ENCODE results near the gene HTT. TPM values are rescaled to one million over a fixed set of nuclear protein-coding genes. Genes with fewer than 3 reads are reported as not detected.

The HTT gene
- total RNA-seq, 2 experiments from 2014 or later, result 56.9 to 62.6 TPM

DNA sequence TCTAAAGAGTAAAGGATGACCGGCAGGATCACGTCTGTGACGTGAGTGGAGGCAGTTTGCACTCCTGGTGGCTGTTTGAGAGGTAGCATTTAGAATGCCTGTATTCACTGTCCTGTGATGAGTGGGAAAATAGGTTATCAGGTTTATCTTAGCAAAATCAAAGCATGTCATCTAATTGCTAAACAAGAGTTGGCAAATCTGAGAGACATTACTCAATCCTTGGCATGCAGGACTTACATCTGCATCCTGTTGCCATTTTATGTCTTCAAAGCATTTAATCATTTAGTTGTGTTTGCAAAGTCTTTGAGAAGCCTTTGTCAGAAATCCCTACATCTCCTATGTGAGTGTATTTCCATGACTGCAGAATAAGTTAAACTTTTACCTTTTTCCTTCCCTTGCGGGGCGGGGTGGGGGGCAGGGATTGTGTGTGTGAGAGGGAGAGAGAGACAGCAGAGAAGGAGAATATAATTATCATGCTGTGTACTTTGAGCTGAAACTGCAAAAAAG is 133.1 kb downstream of the HTT start:
- Histone ChIP-seq H3K36me3 (ENCODE audit: insufficient read depth, low read length) (peaks cover 63% of the 10 kb centered on the region), H3K4me3 (ENCODE audit: low read length) (no peak overlapping the region), H3K27me3 (ENCODE audit: control insufficient read depth in 1 of 2, insufficient read depth in 2 of 2, low read length in 2 of 2) (no peaks in the 10 kb centered on the region), H3K4me1 (ENCODE audit: insufficient read depth, low read length) (peaks cover 13% of the 10 kb centered on the region), H3K9me3 (ENCODE audit: control insufficient read depth in 1 of 2, insufficient read depth in 1 of 2, low read length in 2 of 2) (no peaks in the 10 kb centered on the region), H3K27ac (ENCODE audit: low read depth in 1 of 2, low read length in 2 of 2) (no peak overlapping the region)
- POLR2A ChIA-PET, result no interaction called here
- peaks cover 18% of the 10 kb centered on the region for H3K4me1 Mint-ChIP-seq (ENCODE audit: low read depth)
- CTCF ChIA-PET, result no interaction called here
- no peaks in the 10 kb centered on the region for H3K27me3 Mint-ChIP-seq
- TF ChIP-seq, protein P1, sequence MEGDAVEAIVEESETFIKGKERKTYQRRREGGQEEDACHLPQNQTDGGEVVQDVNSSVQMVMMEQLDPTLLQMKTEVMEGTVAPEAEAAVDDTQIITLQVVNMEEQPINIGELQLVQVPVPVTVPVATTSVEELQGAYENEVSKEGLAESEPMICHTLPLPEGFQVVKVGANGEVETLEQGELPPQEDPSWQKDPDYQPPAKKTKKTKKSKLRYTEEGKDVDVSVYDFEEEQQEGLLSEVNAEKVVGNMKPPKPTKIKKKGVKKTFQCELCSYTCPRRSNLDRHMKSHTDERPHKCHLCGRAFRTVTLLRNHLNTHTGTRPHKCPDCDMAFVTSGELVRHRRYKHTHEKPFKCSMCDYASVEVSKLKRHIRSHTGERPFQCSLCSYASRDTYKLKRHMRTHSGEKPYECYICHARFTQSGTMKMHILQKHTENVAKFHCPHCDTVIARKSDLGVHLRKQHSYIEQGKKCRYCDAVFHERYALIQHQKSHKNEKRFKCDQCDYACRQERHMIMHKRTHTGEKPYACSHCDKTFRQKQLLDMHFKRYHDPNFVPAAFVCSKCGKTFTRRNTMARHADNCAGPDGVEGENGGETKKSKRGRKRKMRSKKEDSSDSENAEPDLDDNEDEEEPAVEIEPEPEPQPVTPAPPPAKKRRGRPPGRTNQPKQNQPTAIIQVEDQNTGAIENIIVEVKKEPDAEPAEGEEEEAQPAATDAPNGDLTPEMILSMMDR (IDR thresholded peaks at IDR 0.05), result no peak
- peaks cover 72% of the 10 kb centered on the region for H3K36me3 Mint-ChIP-seq (ENCODE audit: low read depth)
- H3K9me3 Mint-ChIP-seq, result no peaks in the 10 kb centered on the region
- ATAC-seq (ENCODE audit: poor library complexity), result no peak
- no peak overlapping the region for H3K27ac Mint-ChIP-seq
- no peak overlapping the region for H3K4me3 Mint-ChIP-seq
- no peak for DNase-seq
- intact Hi-C loops (cut with DNase I, micrococcal nuclease), result no loop called here

DNA sequence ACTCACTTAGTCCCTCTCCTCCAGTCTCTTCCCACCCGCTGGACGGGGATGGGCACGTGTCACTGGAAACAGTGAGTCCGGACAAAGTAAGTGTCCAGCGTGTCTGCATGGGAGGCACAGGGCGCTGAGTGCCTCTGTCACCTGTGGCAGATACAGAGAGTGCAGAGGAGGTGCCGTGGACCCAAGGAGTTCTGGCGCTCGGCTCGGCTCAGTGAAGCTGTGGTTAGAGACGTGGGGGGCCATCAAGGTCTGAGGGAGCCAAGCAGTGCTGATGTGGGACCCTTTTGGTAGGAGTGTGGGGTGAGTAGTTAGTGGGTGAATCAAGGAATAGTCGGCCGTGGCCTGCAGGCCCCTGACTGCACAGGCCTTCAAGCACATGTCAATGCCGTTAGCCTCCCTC is 134.3 kb downstream of the HTT start:
- peaks cover 5% of the 10 kb centered on the region for H3K4me1 ChIP-seq (ENCODE audit: insufficient read depth, low read length)
- Mint-ChIP-seq H3K4me3 (no peak overlapping the region), H3K36me3 (ENCODE audit: low read depth) (peaks cover 76% of the 10 kb centered on the region), H3K9me3 (no peaks in the 10 kb centered on the region), H3K27ac (no peak overlapping the region), H3K27me3 (no peaks in the 10 kb centered on the region), H3K4me1 (ENCODE audit: low read depth) (peaks cover 5% of the 10 kb centered on the region)
- TF ChIP-seq, protein P1 (IDR thresholded peaks at IDR 0.05), result no peak
- intact Hi-C loops (cut with DNase I, micrococcal nuclease), result no loop called here
- ChIA-PET CTCF (no interaction called here), POLR2A (interaction anchor here (1.1 kb wide), 1 partner anchor 13 kb away, joined by 3 read pairs; no protein-coding TSS in a partner anchor)
- ATAC-seq (ENCODE audit: poor library complexity) (no peak), DNase-seq (no peak)
- H3K4me3 ChIP-seq (ENCODE audit: low read length), result no peak overlapping the region
- no peaks in the 10 kb centered on the region for H3K9me3 ChIP-seq (ENCODE audit: control insufficient read depth in 1 of 2, insufficient read depth in 1 of 2, low read length in 2 of 2)
- H3K27me3 ChIP-seq (ENCODE audit: control insufficient read depth in 1 of 2, insufficient read depth in 2 of 2, low read length in 2 of 2), result no peaks in the 10 kb centered on the region
- no peak overlapping the region for H3K27ac ChIP-seq (ENCODE audit: low read depth in 1 of 2, low read length in 2 of 2)
- peaks cover 75% of the 10 kb centered on the region for H3K36me3 ChIP-seq (ENCODE audit: insufficient read depth, low read length)

DNA sequence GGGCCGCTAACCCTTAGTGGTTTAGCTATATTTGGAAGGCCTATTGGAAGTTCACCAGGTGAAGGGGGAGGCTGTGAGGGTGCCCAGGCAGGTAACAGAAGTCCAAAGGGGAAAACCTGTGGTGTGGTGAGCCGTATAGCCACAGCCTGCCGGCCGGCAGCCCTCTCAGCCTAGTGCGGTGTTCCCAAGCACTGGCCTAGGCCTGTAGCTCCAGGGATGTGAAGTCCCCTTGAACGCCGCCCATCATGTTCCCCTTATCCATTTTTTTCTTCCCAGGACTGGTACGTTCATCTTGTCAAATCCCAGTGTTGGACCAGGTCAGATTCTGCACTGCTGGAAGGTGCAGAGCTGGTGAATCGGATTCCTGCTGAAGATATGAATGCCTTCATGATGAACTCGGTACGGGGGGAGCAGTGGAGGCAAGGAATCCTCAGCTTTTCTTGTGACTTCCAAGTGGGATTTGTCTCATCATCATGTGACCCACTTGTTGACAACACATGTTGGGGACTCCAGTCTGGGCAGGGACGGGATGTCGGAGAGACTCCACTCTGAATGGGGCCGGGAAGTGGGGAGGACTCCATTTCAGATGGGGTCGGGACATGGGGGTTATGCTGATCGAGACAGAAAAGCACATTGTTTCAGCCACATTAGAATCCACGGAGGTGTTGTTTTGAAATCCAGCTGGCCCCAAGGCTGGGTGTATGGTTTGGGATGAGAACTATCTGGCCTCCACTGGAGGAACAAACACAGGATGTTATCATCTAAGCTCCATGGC is 135.3 kb downstream of the HTT start:
- POLR2A ChIA-PET, result no interaction called here
- H3K27ac ChIP-seq (ENCODE audit: low read depth in 1 of 2, low read length in 2 of 2), result no peak overlapping the region
- Mint-ChIP-seq H3K27ac (no peak overlapping the region), H3K4me3 (no peak overlapping the region), H3K4me1 (ENCODE audit: low read depth) (no peaks in the 10 kb centered on the region), H3K27me3 (no peaks in the 10 kb centered on the region), H3K9me3 (no peaks in the 10 kb centered on the region), H3K36me3 (ENCODE audit: low read depth) (peaks cover 79% of the 10 kb centered on the region)
- peaks cover 77% of the 10 kb centered on the region for H3K36me3 ChIP-seq (ENCODE audit: insufficient read depth, low read length)
- no peaks in the 10 kb centered on the region for H3K27me3 ChIP-seq (ENCODE audit: control insufficient read depth in 1 of 2, insufficient read depth in 2 of 2, low read length in 2 of 2)
- TF ChIP-seq, protein P1 (IDR thresholded peaks at IDR 0.05), result no peak
- intact Hi-C loops (cut with DNase I, micrococcal nuclease), result no loop called here
- CTCF ChIA-PET, result no interaction called here
- no peaks in the 10 kb centered on the region for H3K4me1 ChIP-seq (ENCODE audit: insufficient read depth, low read length)
- no peak for DNase-seq
- no peak for ATAC-seq (ENCODE audit: poor library complexity)
- H3K9me3 ChIP-seq (ENCODE audit: control insufficient read depth in 1 of 2, insufficient read depth in 1 of 2, low read length in 2 of 2), result no peaks in the 10 kb centered on the region
- H3K4me3 ChIP-seq (ENCODE audit: low read length), result no peak overlapping the region
